ENCODE measurements around the gene SBF2.

Gene SBF2

DNA sequence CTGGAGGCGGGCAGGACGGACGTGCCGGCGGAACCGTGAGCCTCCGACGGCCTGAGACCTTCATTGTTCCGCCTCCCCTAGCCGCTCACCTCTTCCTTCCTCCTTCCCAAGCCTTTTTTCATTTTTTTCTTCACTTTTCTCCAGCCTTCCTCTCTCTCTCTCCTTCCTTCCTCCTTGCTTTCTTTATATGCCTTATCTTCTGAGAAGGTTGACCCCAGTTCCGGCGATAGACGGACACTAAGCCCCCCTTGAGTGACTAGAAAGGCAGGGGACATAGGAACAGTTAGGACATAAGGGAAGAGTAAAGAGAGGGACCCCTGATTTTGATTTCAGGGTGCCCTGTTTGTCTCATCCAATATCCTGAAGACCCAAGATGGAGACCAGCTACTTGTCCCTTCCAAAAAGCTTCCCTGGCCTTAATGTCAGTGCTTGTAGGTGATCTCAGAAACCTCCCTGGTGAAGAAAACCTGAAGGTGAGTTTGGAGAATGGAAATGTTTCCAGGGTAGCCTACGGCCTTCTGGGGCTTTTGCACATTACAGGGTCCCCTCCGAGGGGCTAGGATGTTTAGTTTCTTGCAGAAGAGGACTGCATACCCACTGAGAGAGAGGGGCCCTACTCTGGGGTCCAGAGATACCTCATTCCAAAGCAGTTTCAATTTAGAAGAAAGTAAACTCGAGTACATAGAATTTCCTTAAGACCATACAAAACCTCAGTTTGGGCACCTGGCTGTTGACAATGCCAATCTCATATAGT, 14.4 kb upstream of the SBF2 start:
- H3K36me3 ChIP-seq (ENCODE audit: insufficient read depth, low read length) = no peaks in the 10 kb centered on the region
- no peaks in the 10 kb centered on the region; the same call in 1 of the 2 replicates for H3K9me3 ChIP-seq (ENCODE audit: control insufficient read depth, insufficient read depth, low read length)
- peak overlapping the region; percentile 81 for H3K9ac ChIP-seq (ENCODE audit: low read depth, low read length)
- H3K4me1 ChIP-seq (ENCODE audit: insufficient read depth, low read length) = peaks cover 22% of the 10 kb centered on the region

DNA sequence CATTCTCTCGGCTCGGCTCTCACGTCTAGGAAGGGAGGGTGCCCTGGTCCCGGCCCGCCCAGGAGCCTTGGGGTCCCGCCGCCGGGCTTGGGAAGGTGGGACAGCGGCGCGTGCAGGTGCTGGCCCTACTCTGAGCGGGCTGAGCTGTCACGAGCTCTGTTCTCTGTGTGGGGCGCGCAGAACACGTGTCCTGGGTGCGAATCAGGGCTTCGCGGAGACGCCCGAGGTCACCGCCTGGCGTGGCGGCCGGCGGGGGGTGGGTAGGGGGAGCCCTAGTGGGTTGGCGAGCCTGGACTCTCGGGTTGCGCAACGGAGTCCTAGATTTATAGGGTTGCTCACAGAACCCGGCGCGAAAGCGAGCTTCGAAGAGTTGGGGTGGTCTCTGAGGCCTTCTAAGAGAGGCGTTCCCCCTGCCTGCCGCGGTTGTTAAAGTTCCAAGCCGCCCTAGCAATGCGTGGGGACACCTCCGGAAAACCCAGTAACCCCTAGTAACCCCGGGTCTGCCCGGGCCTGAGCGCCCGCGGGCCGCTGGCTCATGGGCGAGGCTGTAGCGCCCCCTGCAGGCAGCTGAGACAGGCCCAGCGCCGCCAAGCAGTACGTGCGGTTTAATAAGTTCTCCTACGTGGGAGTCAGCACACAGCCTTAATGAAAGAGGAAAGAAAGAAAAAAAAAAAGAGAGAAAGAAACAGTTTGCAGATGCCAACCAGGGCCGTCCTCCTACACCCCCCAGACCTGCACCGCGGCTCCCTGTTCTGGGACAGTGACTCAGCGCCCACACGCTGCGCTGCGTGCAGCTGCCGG, 13.6 kb upstream of the SBF2 start:
- H3K4me1 ChIP-seq (ENCODE audit: insufficient read depth, low read length) = peaks cover 22% of the 10 kb centered on the region
- H3K9ac ChIP-seq (ENCODE audit: low read depth, low read length) = peak overlapping the region; percentile 81
- H3K36me3 ChIP-seq (ENCODE audit: insufficient read depth, low read length) = no peaks in the 10 kb centered on the region
- H3K9me3 ChIP-seq (ENCODE audit: control insufficient read depth, insufficient read depth, low read length) = no peaks in the 10 kb centered on the region; the same call in 1 of the 2 replicates

DNA sequence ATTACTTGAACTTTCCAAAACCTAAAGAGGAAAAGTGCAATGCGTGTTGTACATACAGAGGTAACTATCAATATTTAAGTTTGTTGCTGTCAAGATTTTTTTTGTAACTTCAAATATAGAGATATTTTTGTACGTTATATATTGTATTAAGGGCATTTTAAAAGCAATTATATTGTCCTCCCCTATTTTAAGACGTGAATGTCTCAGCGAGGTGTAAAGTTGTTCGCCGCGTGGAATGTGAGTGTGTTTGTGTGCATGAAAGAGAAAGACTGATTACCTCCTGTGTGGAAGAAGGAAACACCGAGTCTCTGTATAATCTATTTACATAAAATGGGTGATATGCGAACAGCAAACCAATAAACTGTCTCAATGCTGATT, 13.0 kb upstream of the SBF2 start:
- Histone ChIP-seq H3K4me1 (ENCODE audit: insufficient read depth, low read length) (peaks cover 22% of the 10 kb centered on the region), H3K36me3 (ENCODE audit: insufficient read depth, low read length) (no peaks in the 10 kb centered on the region), H3K9ac (ENCODE audit: low read depth, low read length) (peak overlapping the region; percentile 81), H3K9me3 (ENCODE audit: control insufficient read depth, insufficient read depth, low read length) (no peaks in the 10 kb centered on the region; the same call in 1 of the 2 replicates)

DNA sequence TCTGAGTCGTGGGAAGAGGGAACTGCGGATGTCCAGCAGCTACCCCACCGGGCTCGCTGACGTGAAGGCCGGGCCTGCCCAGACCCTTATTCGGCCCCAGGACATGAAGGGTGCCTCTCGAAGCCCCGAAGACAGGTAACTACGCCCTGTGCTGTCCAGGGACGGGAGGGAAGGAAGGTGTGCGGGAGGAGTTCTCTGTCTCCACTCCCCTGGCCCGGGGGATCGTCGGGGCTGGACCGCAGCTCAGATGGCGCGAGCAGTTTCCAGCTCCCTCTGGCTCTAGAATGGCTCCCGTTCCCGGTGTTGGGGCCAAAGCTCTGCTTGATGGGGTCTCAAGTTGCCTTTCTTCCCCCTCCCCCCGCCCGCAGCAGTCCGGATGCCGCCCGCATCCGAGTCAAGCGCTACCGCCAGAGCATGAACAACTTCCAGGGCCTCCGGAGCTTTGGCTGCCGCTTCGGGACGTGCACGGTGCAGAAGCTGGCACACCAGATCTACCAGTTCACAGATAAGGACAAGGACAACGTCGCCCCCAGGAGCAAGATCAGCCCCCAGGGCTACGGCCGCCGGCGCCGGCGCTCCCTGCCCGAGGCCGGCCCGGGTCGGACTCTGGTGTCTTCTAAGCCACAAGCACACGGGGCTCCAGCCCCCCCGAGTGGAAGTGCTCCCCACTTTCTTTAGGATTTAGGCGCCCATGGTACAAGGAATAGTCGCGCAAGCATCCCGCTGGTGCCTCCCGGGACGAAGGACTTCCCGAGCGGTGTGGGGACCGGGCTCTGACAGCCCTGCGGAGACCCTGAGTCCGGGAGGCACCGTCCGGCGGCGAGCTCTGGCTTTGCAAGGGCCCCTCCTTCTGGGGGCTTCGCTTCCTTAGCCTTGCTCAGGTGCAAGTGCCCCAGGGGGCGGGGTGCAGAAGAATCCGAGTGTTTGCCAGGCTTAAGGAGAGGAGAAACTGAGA, 12.2 kb upstream of the SBF2 start:
- H3K9me3 ChIP-seq (ENCODE audit: control insufficient read depth, insufficient read depth, low read length) = no peaks in the 10 kb centered on the region
- H3K4me1 ChIP-seq (ENCODE audit: insufficient read depth, low read length) = peaks cover 22% of the 10 kb centered on the region
- peak overlapping the region; percentile 81 for H3K9ac ChIP-seq (ENCODE audit: low read depth, low read length)
- no peaks in the 10 kb centered on the region for H3K36me3 ChIP-seq (ENCODE audit: insufficient read depth, low read length)

- H3K9ac ChIP-seq (ENCODE audit: low read depth, low read length) = peak overlapping the region; percentile 81
- H3K9me3 ChIP-seq (ENCODE audit: control insufficient read depth, insufficient read depth, low read length) = no peaks in the 10 kb centered on the region
- peaks cover 22% of the 10 kb centered on the region for H3K4me1 ChIP-seq (ENCODE audit: insufficient read depth, low read length)
- no peaks in the 10 kb centered on the region for H3K36me3 ChIP-seq (ENCODE audit: insufficient read depth, low read length)
These were observed 11.4 kb upstream of the SBF2 start for GRCh38 chr11:10305262-10305963.

- Histone ChIP-seq H3K36me3 (ENCODE audit: insufficient read depth, low read length) (no peaks in the 10 kb centered on the region), H3K9ac (ENCODE audit: low read depth, low read length) (peak within 1 kb of the TSS; percentile 81), H3K4me1 (ENCODE audit: insufficient read depth, low read length) (peaks cover 15% of the 10 kb centered on the region), H3K9me3 (ENCODE audit: control insufficient read depth, insufficient read depth, low read length) (no peaks in the 10 kb centered on the region)
These were observed 10.7 kb upstream of the SBF2 start, which contains the start of gene ADM for GRCh38 chr11:10304495-10305261. ADM (plus strand) TSS chr11:10305073; CDS start chr11:10305701, 628 bp downstream.

DNA sequence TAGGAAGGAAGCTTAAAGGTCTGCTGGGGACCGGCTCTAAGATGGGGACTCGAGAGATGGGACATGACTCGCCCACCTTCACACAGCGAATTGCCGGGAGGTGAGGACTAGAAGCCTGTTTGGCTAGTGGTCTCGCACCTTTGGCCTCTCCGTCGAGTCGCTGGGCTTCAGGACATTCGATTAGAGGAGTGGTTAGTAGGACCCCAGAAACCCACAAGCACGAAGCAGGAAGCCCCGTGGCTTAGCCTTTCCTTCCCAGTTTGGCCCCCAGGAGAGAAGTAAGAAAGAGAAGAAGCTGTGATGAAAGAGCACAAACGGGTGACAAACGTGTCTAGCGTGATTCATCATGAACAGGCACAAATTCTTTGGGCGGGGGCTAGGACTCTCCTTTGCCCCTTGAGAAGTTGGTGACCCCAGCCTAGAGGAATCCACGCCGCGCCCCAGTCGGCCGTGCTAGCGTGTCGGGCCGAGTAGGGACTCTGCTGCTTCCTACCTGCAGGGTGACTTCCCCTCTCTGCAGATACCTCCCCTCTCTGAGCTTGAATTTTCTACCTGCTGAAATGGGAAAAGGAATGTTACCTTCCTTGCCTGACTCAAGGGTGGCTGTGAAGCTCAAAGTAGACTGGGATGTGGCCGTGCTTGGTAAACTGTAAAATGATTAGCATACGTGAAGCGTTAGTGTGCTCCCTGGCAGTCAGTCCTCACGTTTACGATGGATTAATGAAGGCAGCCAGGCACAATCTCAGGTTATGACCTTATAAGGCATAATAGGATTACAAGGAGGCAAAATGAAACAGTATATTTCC, 9.7 kb upstream of the SBF2 start:
- no peaks in the 10 kb centered on the region for H3K9me3 ChIP-seq (ENCODE audit: control insufficient read depth, insufficient read depth, low read length)
- H3K4me1 ChIP-seq (ENCODE audit: insufficient read depth, low read length) = peaks cover 6% of the 10 kb centered on the region

DNA sequence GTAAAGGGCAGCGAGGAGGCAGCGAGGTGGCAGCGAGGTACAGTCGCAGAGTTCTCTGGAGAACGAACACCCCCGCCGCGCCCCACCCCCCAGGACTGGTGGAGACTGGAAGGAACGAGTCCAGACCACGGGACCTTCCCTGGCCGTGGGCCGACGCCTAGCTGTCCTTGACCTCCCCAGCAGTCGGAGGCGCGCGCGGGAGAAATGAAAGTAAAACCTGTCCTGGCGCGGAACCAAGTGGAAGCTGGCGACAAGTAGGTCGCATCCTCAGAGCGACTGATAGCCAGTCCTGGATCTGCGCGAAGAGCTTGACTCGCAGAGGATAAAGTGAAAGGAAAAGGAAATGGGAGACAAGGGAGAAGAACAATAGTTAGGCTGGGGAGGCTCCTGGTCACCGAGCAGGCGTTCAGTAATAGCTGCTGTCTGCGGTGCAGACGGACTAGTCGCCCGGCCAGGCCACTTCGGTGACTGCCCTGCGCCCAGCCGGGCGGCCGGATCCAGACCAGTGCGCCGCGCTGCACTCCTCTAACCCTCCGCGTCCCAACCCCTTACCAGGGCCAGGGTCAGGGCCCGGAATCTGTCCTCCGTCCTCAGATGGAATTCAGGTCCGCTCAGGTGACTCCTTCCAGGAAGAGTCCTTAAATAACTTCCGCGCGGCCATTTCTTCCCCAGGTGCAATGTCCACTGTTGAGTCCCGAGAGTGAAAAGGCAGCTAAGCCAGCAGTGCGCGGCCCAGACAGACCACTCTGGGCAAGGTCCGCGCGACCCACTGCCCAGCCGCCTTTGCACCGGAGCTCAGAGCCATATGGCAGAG, 8.9 kb upstream of the SBF2 start:
- Histone ChIP-seq H3K36me3 (ENCODE audit: insufficient read depth, low read length) (no peaks in the 10 kb centered on the region), H3K9me3 (ENCODE audit: control insufficient read depth, insufficient read depth, low read length) (no peaks in the 10 kb centered on the region), H3K9ac (ENCODE audit: low read depth, low read length) (peak overlapping the region; percentile 81), H3K4me1 (ENCODE audit: insufficient read depth, low read length) (no peaks in the 10 kb centered on the region)

More for the DNA sequence above, 9.7 kb upstream of the SBF2 start:
- H3K9ac ChIP-seq (ENCODE audit: low read depth, low read length) = peak overlapping the region; percentile 81
- H3K36me3 ChIP-seq (ENCODE audit: insufficient read depth, low read length) = no peaks in the 10 kb centered on the region

DNA sequence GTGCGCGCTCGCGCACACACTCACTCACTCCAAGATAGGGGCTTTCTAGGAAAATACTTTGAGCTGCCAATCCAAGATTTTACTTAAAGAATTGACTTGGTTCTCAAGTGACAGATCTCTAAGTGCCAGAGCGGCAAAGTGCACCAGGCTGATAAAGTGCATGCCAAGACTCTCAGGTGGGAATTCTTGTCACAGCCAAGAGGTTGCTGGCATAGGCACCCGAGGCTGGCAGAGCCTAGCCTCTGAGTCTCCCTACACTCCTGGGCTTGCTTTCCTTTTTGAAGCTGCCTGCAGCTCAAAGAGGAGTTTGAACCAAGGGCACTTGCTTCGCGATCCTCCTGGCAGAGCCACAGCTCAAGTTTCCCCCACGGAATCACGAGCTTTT, 8.3 kb upstream of the SBF2 start:
- Histone ChIP-seq H3K36me3 (ENCODE audit: insufficient read depth, low read length) (no peaks in the 10 kb centered on the region), H3K9ac (ENCODE audit: low read depth, low read length) (peak overlapping the region; percentile 81), H3K4me1 (ENCODE audit: insufficient read depth, low read length) (no peaks in the 10 kb centered on the region), H3K9me3 (ENCODE audit: control insufficient read depth, insufficient read depth, low read length) (no peaks in the 10 kb centered on the region)

DNA sequence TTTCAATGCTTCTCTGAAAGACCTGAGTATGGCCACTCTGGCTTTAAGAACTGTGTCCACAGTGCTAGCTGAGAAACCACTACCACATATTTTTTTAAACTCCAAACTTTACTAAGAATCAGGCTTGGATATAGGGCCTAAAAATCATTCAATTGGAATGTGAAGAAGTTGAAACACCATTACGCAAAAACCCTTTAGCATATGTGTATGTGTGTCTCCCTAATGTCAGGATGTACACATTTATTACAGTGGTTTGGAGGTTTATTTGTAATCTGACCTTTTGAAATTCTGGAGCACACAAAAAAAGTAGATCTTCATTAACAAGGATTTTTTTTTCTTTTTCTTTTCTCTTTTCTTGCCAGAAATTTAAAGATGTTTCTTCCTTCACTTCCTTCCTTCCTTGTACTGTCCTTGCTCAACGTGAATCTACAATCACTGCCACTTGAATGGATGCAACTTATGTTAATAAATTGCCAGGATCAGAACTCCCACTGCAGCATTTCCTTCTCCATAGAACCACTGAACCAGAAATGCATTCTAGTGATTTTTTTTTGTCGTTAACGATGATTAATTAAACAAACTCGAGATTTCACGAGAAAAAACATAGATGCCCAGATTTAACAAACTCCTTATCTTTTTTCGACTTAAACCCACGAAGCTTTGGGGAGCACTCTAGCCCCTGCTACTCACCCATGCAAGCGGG, 7.8 kb upstream of the SBF2 start:
- no peaks in the 10 kb centered on the region for H3K36me3 ChIP-seq (ENCODE audit: insufficient read depth, low read length)
- peak overlapping the region; percentile 81 for H3K9ac ChIP-seq (ENCODE audit: low read depth, low read length)
- no peaks in the 10 kb centered on the region for H3K4me1 ChIP-seq (ENCODE audit: insufficient read depth, low read length)
- H3K9me3 ChIP-seq (ENCODE audit: control insufficient read depth, insufficient read depth, low read length) = no peaks in the 10 kb centered on the region

- no peak overlapping the region for H3K9ac ChIP-seq (ENCODE audit: low read depth, low read length)
- H3K36me3 ChIP-seq (ENCODE audit: insufficient read depth, low read length) = no peaks in the 10 kb centered on the region
- peaks cover 7% of the 10 kb centered on the region for H3K4me1 ChIP-seq (ENCODE audit: insufficient read depth, low read length)
These were observed 4.3 kb upstream of the SBF2 start for GRCh38 chr11:10298342-10298741.

More at GRCh38 chr11:10298342-10298741, 4.3 kb upstream of the SBF2 start:
- no peaks in the 10 kb centered on the region for H3K9me3 ChIP-seq (ENCODE audit: control insufficient read depth, insufficient read depth, low read length)

Data from ES-I3 (cell line).